Stimulated activated CD8-positive, alpha-beta memory T cell treated with anti-CD3 and anti-CD28 coated beads, Interleukin-7, amount 100 ng/mL, for 4 hours (primary cell): ENCODE measurements around the gene ZNF143.
"Not testable (repeated sequence)": the region's sequence is repeated elsewhere in the genome, so short reads cannot be mapped to it uniquely, and the experiment has no call there.

Experiments used
- DNase-seq, 2 donors: peaks; one replicate each; pipeline ENCODE4 v3.0.0-alpha.2; 2020; ENCODE audit warnings: low read depth in 2 of 2

Gene ZNF143

GRCh38 chr11:9549216-9549615 is 88.4 kb downstream of the ZNF143 start:
- DNase-seq, result not testable (repeated sequence)

- no peak for DNase-seq
These were observed 89.4 kb downstream of the ZNF143 start for GRCh38 chr11:9550191-9550628.

GRCh38 chr11:9561279-9561982 is 100.6 kb downstream of the ZNF143 start:
- DNase-seq, result no peak

- no peak for DNase-seq
These were observed 101.9 kb downstream of the ZNF143 start for GRCh38 chr11:9562716-9563115.

- DNase-seq, result no peak
These were observed 102.5 kb downstream of the ZNF143 start for GRCh38 chr11:9563196-9563730.

GRCh38 chr11:9565822-9566560 is 105.2 kb downstream of the ZNF143 start:
- DNase-seq, result peak; percentile 24 to 49

- DNase-seq, result no peak
These were observed 105.8 kb downstream of the ZNF143 start for GRCh38 chr11:9566561-9567063.

GRCh38 chr11:9567401-9567800 is 106.6 kb downstream of the ZNF143 start:
- no peak for DNase-seq

GRCh38 chr11:9568161-9568853 is 107.5 kb downstream of the ZNF143 start:
- DNase-seq, result no peak

GRCh38 chr11:9568854-9569587 is 108.2 kb downstream of the ZNF143 start:
- DNase-seq, result no peak

- DNase-seq, result no peak
These were observed 108.9 kb downstream of the ZNF143 start for GRCh38 chr11:9569588-9570164.

- DNase-seq, result no peak
These were observed 109.7 kb downstream of the ZNF143 start for GRCh38 chr11:9570313-9571025.

- DNase-seq, result no peak
These were observed 110.4 kb downstream of the ZNF143 start for GRCh38 chr11:9571071-9571762.

GRCh38 chr11:9571763-9572115 is 110.9 kb downstream of the ZNF143 start:
- DNase-seq, result no peak

- DNase-seq, result peak; percentile 89 to 97
These were observed 112.4 kb downstream of the ZNF143 start, which contains the start of gene WEE1 for GRCh38 chr11:9573052-9573774. Gene WEE1 (plus strand): TSS chr11:9573670. CDS start chr11:9573934, 264 bp downstream.

- peak in 1 of 2 donors; percentile 8 for DNase-seq
These were observed 113.2 kb downstream of the ZNF143 start for GRCh38 chr11:9573775-9574621.

GRCh38 chr11:9574622-9575259 is 113.9 kb downstream of the ZNF143 start:
- DNase-seq, result peak in 1 of 2 donors; percentile 9
